ENCODE data around the gene SRD5A2.
"Not testable (repeated sequence)": the region's sequence is repeated elsewhere in the genome, so short reads cannot be mapped to it uniquely, and the experiment has no call there.

SRD5A2 gene

GRCh38 chr2:31531101-31531500 lies 49.6 kb downstream of the SRD5A2 start:
- DNase-seq = no peak

GRCh38 chr2:31529256-31529655 lies 51.5 kb downstream of the SRD5A2 start:
- no peak for DNase-seq

- DNase-seq = no peak
Measured at GRCh38 chr2:31528823-31529222, 51.9 kb downstream of the SRD5A2 start.

- DNase-seq = no peak
Measured at GRCh38 chr2:31526946-31527732, 53.6 kb downstream of the SRD5A2 start.

GRCh38 chr2:31525876-31526275 lies 54.9 kb downstream of the SRD5A2 start:
- no peak for DNase-seq

- DNase-seq = no peak
Measured at GRCh38 chr2:31524592-31524991, 56.1 kb downstream of the SRD5A2 start.

GRCh38 chr2:31523871-31524492 lies 56.8 kb downstream of the SRD5A2 start:
- peak in 1 of 2 experiments; percentile 49 for DNase-seq

GRCh38 chr2:31522786-31523185 lies 58.0 kb downstream of the SRD5A2 start:
- DNase-seq = no peak

- DNase-seq = no peak
Measured at GRCh38 chr2:31517442-31518203, 63.1 kb downstream of the SRD5A2 start.

- DNase-seq = no peak
Measured at GRCh38 chr2:31515586-31515985, 65.2 kb downstream of the SRD5A2 start.

GRCh38 chr2:31513553-31513952 lies 67.2 kb downstream of the SRD5A2 start:
- DNase-seq = no peak

- DNase-seq = no peak
Measured at GRCh38 chr2:31511376-31511775, 69.4 kb downstream of the SRD5A2 start.

- DNase-seq = no peak
Measured at GRCh38 chr2:31505111-31505510, 75.6 kb downstream of the SRD5A2 start.

GRCh38 chr2:31504311-31504710 lies 76.4 kb downstream of the SRD5A2 start:
- DNase-seq = no peak

- DNase-seq = not testable (repeated sequence)
Measured at GRCh38 chr2:31496451-31496874, 84.3 kb downstream of the SRD5A2 start.

GRCh38 chr2:31489339-31489738 lies 91.4 kb downstream of the SRD5A2 start:
- DNase-seq = not testable (repeated sequence)

- no peak for DNase-seq
Measured at GRCh38 chr2:31483246-31483645, 97.5 kb downstream of the SRD5A2 start.

- no peak for DNase-seq
Measured at GRCh38 chr2:31476511-31477180, 104.1 kb downstream of the SRD5A2 start.

GRCh38 chr2:31475692-31476091 lies 105.0 kb downstream of the SRD5A2 start:
- no peak for DNase-seq

GRCh38 chr2:31474296-31474695 lies 106.4 kb downstream of the SRD5A2 start:
- DNase-seq = no peak
